ENCODE results near the gene ANKRD28. TPM values are rescaled to one million over a fixed set of nuclear protein-coding genes. Genes with fewer than 3 reads are reported as not detected.
"Not testable (repeated sequence)": the region's sequence is repeated elsewhere in the genome, so short reads cannot be mapped to it uniquely, and the experiment has no call there.

Gene ANKRD28
- total RNA-seq, 1 donor from 2014 or later, result 105 TPM

DNA sequence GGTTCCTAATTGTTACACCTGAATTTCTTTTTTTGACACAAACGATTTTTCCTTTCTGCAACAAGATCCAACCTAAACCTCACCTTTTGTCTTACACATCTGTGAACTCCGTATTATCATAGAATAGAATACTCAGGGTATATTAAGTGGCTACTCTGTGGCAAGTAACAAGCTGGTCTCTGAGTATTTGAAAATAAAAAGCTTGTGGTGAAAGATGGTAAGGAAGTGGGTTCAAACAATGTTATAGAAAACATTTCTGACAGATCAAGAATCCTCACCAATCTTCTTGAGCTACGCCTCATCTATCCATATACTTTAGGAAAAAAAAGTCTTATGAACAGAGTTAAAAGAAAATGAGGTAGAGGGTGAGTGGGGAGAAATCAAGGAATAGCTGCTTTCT, 3.5 kb upstream of the ANKRD28 start:
- no peak for DNase-seq

- DNase-seq, result no peak
These were observed 3.0 kb upstream of the ANKRD28 start for GRCh38 chr3:15800780-15801179.

DNA sequence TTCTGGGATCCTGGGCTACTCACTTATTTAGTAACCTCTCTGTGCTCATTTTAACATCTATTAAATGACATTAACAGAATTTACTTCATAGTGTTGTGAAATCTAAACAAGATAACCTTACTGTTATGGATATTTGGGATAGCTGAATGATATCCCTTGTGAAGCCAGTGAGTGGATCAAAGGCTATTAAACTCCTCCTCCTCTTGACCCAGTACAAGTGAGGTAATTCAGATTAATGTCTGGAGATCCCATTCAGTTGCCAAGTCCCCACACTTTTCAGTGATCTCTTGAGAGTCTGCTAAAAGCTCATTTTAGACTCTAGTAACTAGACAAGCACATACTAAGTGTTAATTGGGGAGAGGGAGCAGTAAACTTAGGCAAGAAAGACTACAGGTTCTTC, 2.5 kb upstream of the ANKRD28 start:
- DNase-seq, result no peak

DNA sequence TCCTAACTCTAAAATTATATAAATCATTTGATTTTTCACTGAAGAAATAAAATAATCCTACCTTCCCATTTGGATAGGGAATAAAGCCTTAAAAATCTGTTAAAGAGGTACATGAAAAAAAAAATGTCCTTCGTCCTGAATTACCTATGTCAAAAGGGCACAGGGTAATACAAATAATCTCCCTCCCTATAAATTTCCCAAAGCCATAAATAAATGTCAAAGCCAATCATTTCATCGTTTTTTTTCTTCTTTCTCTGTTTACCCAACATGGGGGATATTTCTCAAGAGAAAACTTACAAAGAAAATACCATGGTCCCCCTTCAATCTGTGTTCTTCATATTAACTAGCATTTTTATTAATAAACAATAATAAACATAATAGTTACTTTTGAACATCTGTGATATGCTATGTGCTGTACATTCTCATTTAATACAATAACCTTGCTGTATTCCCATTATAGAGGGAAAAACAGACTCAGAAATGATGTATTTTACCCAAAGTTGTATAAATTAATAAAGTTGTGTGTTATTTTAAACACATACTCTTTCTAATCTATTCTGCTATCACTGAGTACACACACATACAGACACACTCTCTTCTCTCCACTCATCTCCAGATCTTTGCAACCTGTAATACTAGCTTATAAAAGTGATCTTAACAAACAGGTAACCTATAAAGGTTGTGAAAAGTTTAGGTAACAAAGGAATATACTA, 910 bp upstream of the ANKRD28 start:
- no peak for DNase-seq

- peak; percentile 25 for DNase-seq
These were observed 773 bp downstream of the ANKRD28 start for GRCh38 chr3:15796771-15797641.

DNA sequence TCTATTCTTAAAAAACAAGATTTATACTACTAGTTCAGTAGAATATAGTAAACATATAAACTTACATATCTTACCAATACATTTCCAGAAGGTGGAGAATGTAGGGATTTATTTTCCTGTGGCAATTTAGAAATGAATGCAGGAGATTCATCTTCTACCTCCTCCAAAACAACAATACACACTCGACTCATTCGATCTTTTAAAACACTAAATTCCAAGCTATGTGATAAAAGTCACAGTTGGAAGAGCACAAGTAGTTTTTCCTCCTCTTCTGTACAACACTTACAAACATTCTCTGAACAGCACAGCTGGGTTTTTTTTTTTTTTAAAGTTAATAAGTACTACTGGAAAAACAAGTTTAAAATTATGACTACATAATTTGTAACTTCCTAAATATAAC, 1.4 kb downstream of the ANKRD28 start:
- DNase-seq, result no peak

DNA sequence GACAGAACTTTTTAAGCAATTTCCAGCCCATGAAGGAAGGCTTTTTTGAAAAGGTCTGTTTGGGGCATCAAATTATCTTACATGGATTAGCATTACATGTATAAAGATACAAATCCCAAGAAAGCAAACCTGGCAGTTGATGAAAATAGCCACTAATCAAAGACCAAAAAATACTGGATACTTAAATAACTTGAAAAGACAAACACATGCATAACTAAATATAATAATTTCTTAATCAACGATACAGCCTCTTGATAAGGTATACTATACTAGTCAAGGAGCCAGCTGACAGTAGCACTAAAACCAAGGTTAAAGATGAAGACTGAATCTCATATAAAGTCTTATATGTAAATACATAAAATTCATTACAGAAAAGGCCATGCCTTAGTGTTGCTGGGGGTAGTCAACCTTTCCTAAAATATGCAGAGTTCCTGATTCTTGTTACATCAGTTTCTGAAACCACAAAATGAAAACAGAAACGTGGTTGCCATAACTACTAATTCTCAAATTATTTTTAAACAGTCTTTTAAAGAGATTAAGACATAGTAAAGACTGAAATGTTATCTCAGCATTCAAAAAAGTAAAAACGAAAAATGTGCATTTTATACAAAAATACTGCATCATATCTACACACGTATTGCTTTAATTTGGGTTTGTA, 2.0 kb downstream of the ANKRD28 start:
- DNase-seq, result no peak

DNA sequence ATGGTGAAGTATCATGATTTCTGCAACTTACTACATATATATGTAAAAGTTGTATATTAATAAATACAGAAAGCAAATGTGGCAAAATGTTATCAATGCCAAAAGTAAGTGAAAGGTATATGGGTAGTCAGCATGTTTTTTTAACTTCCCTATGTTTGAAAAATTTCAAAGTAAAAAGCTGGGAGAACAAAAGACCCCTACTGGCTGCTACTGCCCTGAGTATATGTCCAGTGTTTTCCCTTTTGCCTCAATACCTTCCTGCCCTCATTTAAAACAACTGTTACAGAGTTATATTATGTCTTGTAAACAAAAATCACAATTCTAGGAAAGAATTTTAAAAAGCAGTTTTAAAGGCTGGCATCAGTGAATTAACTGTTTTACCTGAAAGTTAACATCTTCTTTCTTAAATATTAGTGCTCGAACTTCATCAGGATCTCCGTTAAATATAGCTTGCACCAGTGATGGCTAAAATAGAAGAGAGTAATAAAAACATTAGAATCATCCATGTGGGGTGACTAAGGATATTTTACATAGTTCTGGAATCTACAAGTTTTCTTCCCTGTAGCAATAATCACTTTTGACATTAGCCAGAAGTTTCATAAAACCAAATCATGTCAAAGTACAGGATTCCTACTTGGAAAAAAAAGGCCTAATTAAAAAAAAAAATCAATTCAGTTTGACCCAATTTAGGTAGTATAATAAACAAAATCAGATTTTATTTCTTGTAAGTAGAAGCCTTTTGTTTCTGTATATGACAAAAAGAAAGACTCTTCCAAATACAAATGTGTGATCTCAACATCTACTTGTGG, 2.7 kb downstream of the ANKRD28 start:
- DNase-seq, result no peak

DNA sequence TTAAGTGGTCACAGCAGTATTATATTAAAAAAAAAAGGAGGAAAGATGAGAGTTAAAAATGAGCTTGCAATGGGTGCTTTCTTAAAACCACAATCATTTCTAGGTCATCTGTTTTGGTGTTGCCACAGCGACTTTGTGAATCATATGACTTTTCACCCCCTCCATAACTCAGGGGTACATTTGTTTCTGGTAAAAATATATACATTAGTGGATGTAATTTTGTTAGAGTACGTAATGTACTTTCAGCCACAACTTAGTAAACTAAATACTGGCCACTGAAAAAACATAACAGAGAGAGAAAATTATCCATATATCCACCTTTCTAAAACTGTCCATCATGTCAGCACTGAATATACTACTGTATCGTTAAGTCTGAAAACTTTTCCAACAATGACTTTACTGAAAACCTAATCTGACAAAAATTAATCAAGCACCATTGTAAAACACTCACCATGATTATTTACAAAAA, 3.4 kb downstream of the ANKRD28 start:
- DNase-seq, result no peak

DNA sequence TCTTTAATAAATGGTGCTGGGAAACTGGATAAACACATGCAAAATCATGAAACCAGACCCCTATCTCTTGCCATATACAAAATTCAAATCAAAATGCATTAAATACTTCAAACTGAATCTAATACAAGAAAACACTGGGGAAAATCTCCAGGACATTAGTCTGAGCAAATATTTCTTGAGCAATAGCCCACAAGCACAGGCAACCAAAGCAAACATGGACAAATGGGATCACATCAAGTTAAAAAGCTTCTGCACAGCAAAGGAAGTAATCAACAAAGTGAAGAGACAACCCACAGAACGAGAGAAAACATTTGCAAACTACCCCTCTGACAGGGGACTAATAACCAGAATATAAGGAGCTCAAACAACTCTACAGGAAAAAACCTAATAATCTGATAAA, 6.3 kb downstream of the ANKRD28 start:
- no peak for DNase-seq

GRCh38 chr3:15787941-15788340, 9.8 kb downstream of the ANKRD28 start:
- no peak for DNase-seq

- DNase-seq, result no peak
These were observed 10.3 kb downstream of the ANKRD28 start for GRCh38 chr3:15787526-15787925.

DNA sequence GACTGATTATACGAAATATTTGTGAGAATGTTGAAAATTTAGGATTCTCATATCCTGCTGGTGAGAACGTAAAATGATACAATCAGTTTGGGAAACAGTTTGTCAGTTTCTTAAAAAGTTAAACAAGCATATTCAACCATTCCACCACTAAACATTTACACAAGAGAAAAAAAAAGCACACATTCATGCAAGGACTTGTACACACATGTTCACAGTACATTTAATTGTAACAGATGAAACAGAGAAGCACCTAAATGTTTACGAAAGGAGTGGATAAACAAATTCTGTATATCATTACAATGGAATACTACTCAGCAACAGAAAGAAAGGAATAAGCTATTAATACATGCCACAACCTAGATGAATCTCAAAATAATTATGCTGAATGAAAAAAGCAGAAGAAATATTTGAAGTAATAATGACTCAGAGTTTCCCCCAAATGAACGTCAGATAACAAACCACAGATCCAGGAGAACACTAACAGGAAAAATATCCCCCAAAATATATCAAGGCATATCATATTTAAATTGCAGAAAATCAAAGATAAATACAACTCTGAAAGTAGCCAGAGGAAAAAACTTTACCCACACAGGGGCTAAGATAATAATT, 14.3 kb downstream of the ANKRD28 start:
- DNase-seq, result no peak

DNA sequence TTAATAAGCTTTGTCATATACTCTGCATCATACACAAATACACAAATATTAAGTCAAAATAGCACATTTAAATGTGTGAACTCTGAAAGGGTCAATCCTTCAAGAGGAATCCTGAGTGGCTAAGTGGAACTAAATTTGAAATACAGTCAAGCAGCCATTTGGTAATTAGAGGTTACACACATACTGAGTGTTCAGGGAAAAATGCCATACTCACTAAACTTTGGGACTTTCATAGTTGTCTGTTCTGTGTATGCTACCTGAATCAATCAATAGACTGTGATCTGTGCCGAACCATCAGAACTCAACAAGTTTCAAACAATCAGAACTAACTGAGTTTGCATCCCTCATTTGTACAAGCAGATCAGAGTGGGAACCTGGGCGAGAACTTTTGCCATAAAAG, 15.3 kb downstream of the ANKRD28 start:
- no peak for DNase-seq

- DNase-seq, result no peak
These were observed 16.0 kb downstream of the ANKRD28 start for GRCh38 chr3:15781637-15782402.

DNA sequence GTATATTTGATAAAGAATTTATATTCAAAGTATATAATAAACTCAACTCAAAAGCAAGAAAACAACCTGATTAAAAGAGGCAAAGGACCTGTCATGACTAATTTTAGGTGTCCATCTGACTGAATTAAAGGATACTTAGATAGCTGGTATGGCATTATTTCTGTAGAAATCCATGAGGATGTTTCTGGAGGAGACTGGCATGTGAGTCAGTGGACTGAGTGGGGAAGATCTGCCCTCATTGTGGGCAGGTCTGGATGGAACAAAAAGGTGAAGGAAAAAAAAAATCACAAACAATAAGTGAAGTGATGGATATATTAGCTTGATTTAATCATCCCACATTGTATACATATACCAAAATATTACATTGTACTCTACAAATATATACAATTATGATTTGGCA, 16.6 kb downstream of the ANKRD28 start:
- DNase-seq, result no peak

DNA sequence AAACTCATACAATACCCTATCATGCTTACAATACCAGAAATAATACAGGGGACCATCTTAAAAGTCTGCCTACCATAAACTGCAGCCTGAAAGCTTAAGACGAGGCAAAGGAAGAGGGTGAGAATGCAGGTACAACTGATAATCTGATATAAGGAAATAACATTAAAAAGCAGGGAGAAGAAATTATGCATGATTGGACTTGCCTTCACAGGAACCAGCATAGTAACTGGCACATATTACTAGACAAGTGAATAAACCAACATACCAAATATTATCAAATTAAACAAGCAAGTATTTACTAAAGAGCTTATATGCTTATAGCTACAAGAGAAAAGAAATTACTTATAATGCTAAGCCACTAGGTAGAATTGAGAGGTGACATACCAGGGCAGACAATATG, 18.7 kb downstream of the ANKRD28 start:
- DNase-seq, result no peak

DNA sequence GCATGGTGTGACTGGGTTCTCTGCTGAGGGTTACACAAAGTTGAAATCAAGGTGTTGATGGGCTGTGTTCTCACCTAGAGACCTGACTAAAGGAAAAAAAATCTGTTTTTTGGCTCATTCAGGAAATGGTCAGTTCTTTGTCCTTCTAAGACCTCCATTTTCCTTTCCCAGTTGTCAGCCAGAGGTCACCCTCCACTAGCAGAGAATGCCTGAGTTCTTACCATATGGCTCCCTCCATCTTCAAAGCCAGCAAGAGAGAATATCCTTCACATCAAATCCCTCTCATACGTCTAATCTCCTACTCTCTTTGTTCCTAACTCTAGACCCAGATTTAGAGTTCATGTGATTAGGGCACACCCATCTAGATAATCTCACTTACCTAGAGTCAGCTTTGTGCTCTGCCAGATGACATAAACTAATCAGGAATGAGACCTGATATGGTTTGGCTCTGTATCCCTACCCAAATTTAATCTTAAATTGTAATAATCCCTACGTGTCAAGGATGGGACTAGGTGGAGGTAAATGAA, 19.4 kb downstream of the ANKRD28 start:
- no peak for DNase-seq

DNA sequence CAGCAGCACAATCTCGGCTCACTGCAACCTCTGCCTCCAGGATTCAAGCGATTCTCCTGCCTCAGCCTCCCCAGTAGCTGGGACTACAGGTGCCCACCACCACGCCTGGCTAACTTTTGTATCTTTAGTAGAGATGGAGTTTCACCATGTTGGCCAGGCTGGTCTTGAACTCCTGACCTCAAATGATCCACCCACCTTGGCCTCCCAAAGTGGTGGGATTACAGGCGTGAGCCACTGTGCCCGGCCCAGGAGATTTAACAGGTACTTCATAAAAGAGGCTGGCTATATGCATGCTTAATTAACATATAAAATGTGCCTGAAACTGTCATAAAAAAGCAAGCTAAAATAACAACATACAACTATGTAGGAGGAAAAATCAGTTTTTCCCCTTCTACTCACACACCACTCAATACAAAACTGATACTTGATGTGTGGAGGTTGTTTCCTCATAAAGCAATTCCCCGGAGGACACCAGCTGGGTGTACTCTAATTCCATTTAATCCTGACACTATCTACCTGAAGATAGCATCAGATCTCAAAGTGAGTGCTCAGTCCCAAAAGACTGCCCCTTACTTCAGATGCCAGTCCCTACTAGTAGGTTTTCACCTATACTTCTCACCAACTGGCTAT, 22.7 kb downstream of the ANKRD28 start:
- DNase-seq, result not testable (repeated sequence)

DNA sequence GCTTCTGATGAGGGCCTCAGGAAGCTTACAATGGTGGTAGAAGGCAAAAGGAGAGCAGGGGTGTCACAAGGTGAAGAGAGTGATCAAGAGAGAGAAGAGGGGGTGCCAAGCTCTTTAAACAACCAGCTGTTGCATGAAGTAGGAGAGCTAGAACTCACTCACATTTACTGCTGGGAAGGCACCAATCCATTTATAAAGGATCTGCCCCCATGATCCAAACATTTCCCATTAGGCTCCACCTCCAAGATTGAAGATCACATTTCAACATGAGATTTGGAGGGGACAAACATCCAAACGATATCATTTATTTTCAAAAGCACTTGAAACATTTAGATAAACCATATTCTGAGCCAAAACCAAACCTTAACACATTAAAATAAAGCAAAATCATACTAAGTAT, 26.3 kb downstream of the ANKRD28 start:
- DNase-seq, result no peak

All from occipital lobe (tissue), 2 donors.